Superior temporal gyrus (tissue), 1 donor: Measurements from ENCODE around the gene GJB6.

ENCODE experiments used
- DNase-seq: peaks from one replicate; pipeline ENCODE4 v3.0.0-alpha.2; 2016; ENCODE audit errors: extremely low spot score

Gene GJB6

GRCh38 chr13:20186771-20187170, 45.3 kb downstream of the GJB6 start:
- DNase-seq = no peak

- DNase-seq = no peak
Observed at GRCh38 chr13:20185366-20186056, 46.6 kb downstream of the GJB6 start.

DNA sequence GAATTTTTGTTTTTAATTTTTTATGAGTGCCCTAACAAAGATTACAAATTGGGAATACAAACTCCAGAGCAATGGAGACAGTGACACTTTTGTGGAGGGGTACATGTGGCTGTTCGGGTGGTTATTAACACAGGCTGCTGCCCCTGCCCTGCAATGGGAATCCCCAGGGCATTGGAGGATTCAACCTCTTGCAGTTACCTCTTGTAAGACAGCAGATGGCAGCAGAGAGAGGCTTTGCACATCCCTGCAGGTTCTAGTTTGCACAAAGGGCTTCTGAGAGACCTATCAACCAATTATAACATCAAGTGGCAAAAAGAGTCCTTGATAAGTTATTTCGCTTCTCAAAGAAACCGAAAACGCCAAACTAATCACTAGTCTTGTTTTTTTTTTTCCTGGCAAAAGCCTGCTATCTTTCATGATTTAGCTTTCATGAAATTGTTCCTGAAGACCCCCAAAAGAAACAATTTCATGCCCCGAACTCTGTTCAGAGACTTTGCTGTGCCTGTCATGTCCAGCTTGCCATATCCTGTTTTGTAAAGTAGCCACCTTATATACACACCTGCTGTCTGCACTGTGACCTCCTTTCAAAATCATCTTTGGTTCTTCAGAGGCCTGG, 49.8 kb downstream of the GJB6 start:
- DNase-seq = peak; percentile 89

DNA sequence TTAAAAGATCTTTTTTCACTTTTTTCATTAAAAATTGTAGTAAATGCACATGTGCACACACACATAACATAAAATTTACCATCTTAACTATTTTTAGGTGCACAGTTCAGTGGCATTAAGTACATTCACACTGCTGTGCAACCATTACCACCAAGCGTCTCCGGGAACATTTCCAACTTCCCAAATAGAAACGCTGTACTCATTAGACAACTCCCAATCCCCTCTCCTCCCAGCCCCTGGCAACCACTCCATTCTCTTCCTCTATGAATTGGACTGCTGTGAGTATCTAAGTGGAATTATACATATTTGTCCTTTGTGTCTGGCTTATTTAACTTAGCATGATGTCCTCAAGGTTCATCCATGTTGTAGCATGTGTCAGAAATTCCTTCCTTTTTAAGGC, 50.9 kb downstream of the GJB6 start:
- no peak for DNase-seq

DNA sequence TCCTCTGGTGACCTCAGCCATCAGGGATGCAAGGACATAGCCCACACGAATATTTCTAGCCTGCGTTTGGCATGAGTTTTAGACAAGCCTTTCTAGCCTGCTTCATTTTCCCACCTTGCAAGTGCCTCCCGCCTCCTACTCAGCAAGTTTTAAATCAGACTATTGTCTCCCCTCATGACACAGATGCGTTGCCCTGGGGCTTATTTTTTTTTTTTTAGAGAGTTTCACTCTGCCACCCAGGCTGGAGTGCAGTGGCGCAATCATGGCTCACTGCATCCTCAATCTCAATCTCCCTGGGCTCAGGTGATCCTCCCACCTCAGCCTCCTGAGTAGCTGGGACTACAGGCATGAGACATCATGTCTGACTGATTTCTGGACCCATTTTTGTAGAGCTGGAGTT, 54.0 kb downstream of the GJB6 start:
- no peak for DNase-seq

GRCh38 chr13:20177049-20177831, 54.9 kb downstream of the GJB6 start:
- no peak for DNase-seq

- DNase-seq = no peak
Observed at GRCh38 chr13:20175907-20176652, 56.0 kb downstream of the GJB6 start.

- no peak for DNase-seq
Observed at GRCh38 chr13:20175406-20175794, 56.7 kb downstream of the GJB6 start.

GRCh38 chr13:20174656-20175405, 57.3 kb downstream of the GJB6 start:
- DNase-seq = no peak

- DNase-seq = no peak
Observed at GRCh38 chr13:20173116-20173746, 58.9 kb downstream of the GJB6 start.
